Renal cortical epithelial cell (primary cell): ENCODE data around the gene MED13. TPM values are rescaled to one million over a fixed set of nuclear protein-coding genes. Genes with fewer than 3 reads are reported as not detected.
A peak's percentile ranks its signal among the peaks of the same experiment; 100 is the strongest.
"Not testable (repeated sequence)": the region's sequence is repeated elsewhere in the genome, so short reads cannot be mapped to it uniquely, and the experiment has no call there.

Experiments used
- DNase-seq: peaks from one replicate; pipeline ENCODE4 v3.0.0-alpha.2; 2011; ENCODE audit warnings: low read depth
- total RNA-seq: library from RNA; depleted of rRNA; stranded (reverse); fragments of >200 nt; gene quantifications from 2 replicates; pipeline ENCODE4 v1.2.3, GENCODE V29; 2014

The MED13 gene
- total RNA-seq, 1 donor from 2014 or later, result 81.0 TPM

- DNase-seq, result no peak
These were observed 68.0 kb downstream of the MED13 start for GRCh38 chr17:61996916-61997605.

GRCh38 chr17:61989509-61989908, 75.6 kb downstream of the MED13 start:
- DNase-seq, result no peak

- no peak for DNase-seq
These were observed 78.2 kb downstream of the MED13 start for GRCh38 chr17:61986898-61987297.

GRCh38 chr17:61984821-61985220, 80.3 kb downstream of the MED13 start:
- DNase-seq, result no peak

GRCh38 chr17:61981323-61981722, 83.8 kb downstream of the MED13 start:
- DNase-seq, result peak; percentile 15

- no peak for DNase-seq
These were observed 84.5 kb downstream of the MED13 start for GRCh38 chr17:61980535-61980934.

GRCh38 chr17:61974115-61974514, 91.0 kb downstream of the MED13 start:
- DNase-seq, result no peak

GRCh38 chr17:61972311-61972710, 92.8 kb downstream of the MED13 start:
- DNase-seq, result no peak

GRCh38 chr17:61970030-61970429, 95.0 kb downstream of the MED13 start:
- no peak for DNase-seq

GRCh38 chr17:61968757-61969156, 96.3 kb downstream of the MED13 start:
- DNase-seq, result no peak

GRCh38 chr17:61967729-61968128, 97.3 kb downstream of the MED13 start:
- no peak for DNase-seq

GRCh38 chr17:61966191-61966590, 98.9 kb downstream of the MED13 start:
- DNase-seq, result no peak

- DNase-seq, result no peak
These were observed 109.5 kb downstream of the MED13 start for GRCh38 chr17:61955619-61956018.

- DNase-seq, result no peak
These were observed 117.6 kb downstream of the MED13 start for GRCh38 chr17:61947367-61948078.

GRCh38 chr17:61946359-61946758, 118.7 kb downstream of the MED13 start:
- DNase-seq, result no peak

GRCh38 chr17:61943117-61943516, 122.0 kb downstream of the MED13 start:
- no peak for DNase-seq

GRCh38 chr17:61942085-61942484, 123.0 kb downstream of the MED13 start:
- DNase-seq, result no peak

- DNase-seq, result no peak
These were observed 137.0 kb downstream of the MED13 start for GRCh38 chr17:61928101-61928436.

- DNase-seq, result peak; percentile 81
These were observed 137.6 kb downstream of the MED13 start, which contains the start of gene INTS2 for GRCh38 chr17:61927208-61928100. INTS2 (minus strand) TSS chr17:61927982; CDS start chr17:61926644, 1,338 bp downstream.

- DNase-seq, result no peak
These were observed 138.3 kb downstream of the MED13 start for GRCh38 chr17:61926826-61927207.

GRCh38 chr17:61915162-61915561, 149.9 kb downstream of the MED13 start:
- DNase-seq, result not testable (repeated sequence)

- no peak for DNase-seq
These were observed 156.6 kb downstream of the MED13 start for GRCh38 chr17:61908292-61909037.
